Kidney (tissue), 14 donors: ENCODE data around the gene C12orf56. TPM values are rescaled to one million over a fixed set of nuclear protein-coding genes. Genes with fewer than 3 reads are reported as not detected.

Experiments
- DNase-seq, 5 donors: peaks; one replicate each; pipeline ENCODE4 v3.0.0-alpha.2; 2013 to 2020
- FAIRE-seq: peaks from 2 replicates; lab custom pipeline; 2012; peaks lifted over from hg19 to GRCh38; lab: Jason Lieb, UNC
- H3K27ac ChIP-seq, 2 donors: one replicate each; pipeline ENCODE4 v1.7.0; 2013; ENCODE audit warnings: low read depth in 2 of 2, low read length in 2 of 2, inconsistent platforms in 1 of 2
- H3K27me3 ChIP-seq: one replicate; pipeline ENCODE4 v1.7.1; 2013; ENCODE audit warnings: low read length, inconsistent platforms; ENCODE audit not compliant: control insufficient read depth, insufficient read depth
- H3K36me3 ChIP-seq, 3 donors: one replicate each; pipeline versions ENCODE4 v1.7.0 to v1.7.1; 2013; ENCODE audit warnings: low read length in 3 of 3, control low read depth in 1 of 3, inconsistent platforms in 1 of 3; ENCODE audit not compliant: insufficient read depth in 3 of 3, control insufficient read depth in 2 of 3
- H3K4me1 ChIP-seq, 3 donors: one replicate each; pipeline versions ENCODE4 v1.7.0 to v1.7.1; 2013; ENCODE audit warnings: low read length in 3 of 3, inconsistent platforms in 1 of 3, low read depth in 1 of 3; ENCODE audit not compliant: control insufficient read depth in 2 of 3, insufficient read depth in 2 of 3
- H3K4me3 ChIP-seq, 3 donors: one replicate each; pipeline versions ENCODE4 v1.7.0 to v1.8.1; 2013; ENCODE audit warnings: low read length in 3 of 3, control low read depth in 1 of 3, inconsistent platforms in 1 of 3
- H3K9ac ChIP-seq, 3 donors: one replicate each; pipeline versions ENCODE4 v1.7.0 to v1.7.1; 2013; ENCODE audit warnings: low read length in 3 of 3, control low read depth in 1 of 3, inconsistent platforms in 1 of 3
- H3K9me3 ChIP-seq, 3 donors: one replicate each; pipeline versions ENCODE4 v1.7.0 to v1.7.1; 2013; ENCODE audit warnings: low read length in 3 of 3, control low read depth in 1 of 3, inconsistent platforms in 1 of 3; ENCODE audit not compliant: control insufficient read depth in 2 of 3, insufficient read depth in 1 of 3
- intact Hi-C: fragments of 100-400 bp; cut with DNase I; formaldehyde crosslinking; loops from one replicate; pipeline ENCODE4 v1.11.1; 2022
- polyA plus RNA-seq: library from polyadenylated mRNA; stranded (reverse); fragments of 350-450 nt; fragmentation: Illumina TruSeq; extraction: RNeasy Lipid Tissue Mini Kit (QIAGEN cat#74804); gene quantifications from one replicate; pipeline ENCODE4 v1.2.3, GENCODE V29; 2014; ENCODE audit warnings: low read depth, low replicate concordance; ENCODE audit not compliant: insufficient read depth
- total RNA-seq: library from RNA; stranded (reverse); fragmentation: NEBNext Ultra II Directional; extraction: Animal tissue kit (Norgen Biotek cat#: 25700); gene quantifications from one replicate; pipeline ENCODE4 v1.2.1, GENCODE V29; 2021
- TF ChIP-seq, protein P1 (sequence below): IDR thresholded peaks from 3 replicates; pipeline ENCODE4 v1.5.1; 2012; ENCODE audit warnings: mild to moderate bottlenecking, moderate library complexity, borderline replicate concordance; ENCODE audit not compliant: insufficient read depth; ENCODE audit errors: extremely low read depth
- donor health status: control.
- donor health status: control.
- donor health status: control.
- donor health status: control.
- donor health status: control.
- donor health status: DM: yes; HTN: yes; CAD: no.
- donor health status: Normal renal cell carcinoma (clear cell type).

The C12orf56 gene
- total and polyA plus RNA-seq, 2 donors from 2014 or later, result 1.5 to 5.2 TPM

DNA sequence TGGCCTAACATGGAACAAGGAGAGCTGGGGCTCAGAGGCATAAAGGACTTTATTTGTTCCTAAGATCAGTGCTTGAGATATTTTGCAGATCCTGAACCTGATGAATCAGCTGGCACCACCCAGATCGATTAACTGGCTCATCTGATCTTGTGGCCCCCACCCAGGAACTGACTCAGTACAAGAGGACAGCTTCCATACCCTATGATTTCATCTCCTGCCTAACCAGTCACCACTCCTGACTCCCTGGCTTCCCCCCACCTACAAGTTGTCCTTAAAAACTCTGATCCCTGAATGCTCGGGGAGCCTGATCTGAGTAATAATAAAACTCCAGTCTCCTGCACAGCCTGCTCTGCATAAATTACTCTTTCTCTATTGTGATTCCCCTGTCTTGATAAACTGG, 5.1 kb downstream of the C12orf56 start:
- no peak overlapping the region for H3K9ac ChIP-seq
- no peak for FAIRE-seq
- peaks cover 0 to 4% (median 3%) of the 10 kb centered on the region in 3 donors for H3K9me3 ChIP-seq
- TF ChIP-seq, protein P1, sequence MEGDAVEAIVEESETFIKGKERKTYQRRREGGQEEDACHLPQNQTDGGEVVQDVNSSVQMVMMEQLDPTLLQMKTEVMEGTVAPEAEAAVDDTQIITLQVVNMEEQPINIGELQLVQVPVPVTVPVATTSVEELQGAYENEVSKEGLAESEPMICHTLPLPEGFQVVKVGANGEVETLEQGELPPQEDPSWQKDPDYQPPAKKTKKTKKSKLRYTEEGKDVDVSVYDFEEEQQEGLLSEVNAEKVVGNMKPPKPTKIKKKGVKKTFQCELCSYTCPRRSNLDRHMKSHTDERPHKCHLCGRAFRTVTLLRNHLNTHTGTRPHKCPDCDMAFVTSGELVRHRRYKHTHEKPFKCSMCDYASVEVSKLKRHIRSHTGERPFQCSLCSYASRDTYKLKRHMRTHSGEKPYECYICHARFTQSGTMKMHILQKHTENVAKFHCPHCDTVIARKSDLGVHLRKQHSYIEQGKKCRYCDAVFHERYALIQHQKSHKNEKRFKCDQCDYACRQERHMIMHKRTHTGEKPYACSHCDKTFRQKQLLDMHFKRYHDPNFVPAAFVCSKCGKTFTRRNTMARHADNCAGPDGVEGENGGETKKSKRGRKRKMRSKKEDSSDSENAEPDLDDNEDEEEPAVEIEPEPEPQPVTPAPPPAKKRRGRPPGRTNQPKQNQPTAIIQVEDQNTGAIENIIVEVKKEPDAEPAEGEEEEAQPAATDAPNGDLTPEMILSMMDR, result no peak
- no peaks in the 10 kb centered on the region for H3K36me3 ChIP-seq
- intact Hi-C loops, result no loop called here
- H3K27ac ChIP-seq, result no peak overlapping the region
- H3K4me1 ChIP-seq, result peaks cover 0 to 2% (median 0%) of the 10 kb centered on the region in 3 donors
- H3K4me3 ChIP-seq, result no peak overlapping the region
- DNase-seq, result no peak
- H3K27me3 ChIP-seq, result no peaks in the 10 kb centered on the region

DNA sequence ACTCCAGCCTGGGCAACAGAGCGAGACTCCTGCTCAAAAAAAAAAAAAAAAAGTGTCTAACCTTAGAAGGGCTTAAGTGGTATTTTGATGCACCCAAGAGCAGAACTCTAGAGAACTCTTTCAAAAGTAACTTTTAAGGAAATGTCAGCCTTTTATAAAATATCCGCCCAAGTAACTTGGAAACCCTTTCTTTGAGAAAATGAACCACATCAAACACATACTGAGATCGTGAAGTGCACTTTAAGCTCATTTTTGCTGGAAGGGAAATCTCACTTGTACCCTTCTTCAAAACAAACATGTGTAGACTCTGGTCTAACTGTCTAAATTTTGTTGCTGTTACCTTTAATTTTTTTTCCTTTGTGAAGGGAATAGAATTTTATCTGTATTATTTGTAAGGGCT, 5.5 kb downstream of the C12orf56 start:
- TF ChIP-seq, protein P1, result no peak
- intact Hi-C loops, result no loop called here
- FAIRE-seq (no peak), DNase-seq (no peak)
- Histone ChIP-seq H3K27ac (no peak overlapping the region), H3K4me3 (no peak overlapping the region), H3K4me1 (no peaks in the 10 kb centered on the region), H3K36me3 (no peaks in the 10 kb centered on the region), H3K27me3 (no peaks in the 10 kb centered on the region), H3K9ac (no peak overlapping the region), H3K9me3 (peaks cover 0 to 8% (median 5%) of the 10 kb centered on the region in 3 donors)

DNA sequence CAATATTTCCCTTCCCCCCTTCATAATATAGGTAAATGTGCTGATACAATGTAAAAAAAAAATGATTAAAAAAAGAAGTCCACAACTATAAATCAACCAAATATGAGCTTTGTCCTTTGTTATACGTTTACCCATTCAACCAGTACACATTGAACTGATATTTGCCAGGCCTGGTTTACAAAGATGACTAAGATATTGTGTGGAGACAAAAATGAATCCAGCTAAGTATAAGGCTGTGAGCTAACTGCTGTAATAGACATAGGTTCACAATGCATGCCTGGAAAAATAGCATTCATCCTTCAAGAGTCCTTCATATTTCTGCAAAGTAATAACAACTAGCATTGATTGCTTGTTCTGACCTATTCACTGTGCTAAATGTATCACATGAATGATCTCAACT, 6.9 kb downstream of the C12orf56 start:
- H3K9ac ChIP-seq, result no peak overlapping the region
- FAIRE-seq, result no peak

More for the DNA sequence above, 6.9 kb downstream of the C12orf56 start:
- no peak for DNase-seq
- TF ChIP-seq, protein P1, result no peak
- intact Hi-C loops, result no loop called here
- H3K27ac ChIP-seq, result no peak overlapping the region
- H3K9me3 ChIP-seq, result peaks cover 0 to 8% (median 5%) of the 10 kb centered on the region in 3 donors
- no peaks in the 10 kb centered on the region for H3K27me3 ChIP-seq
- H3K4me3 ChIP-seq, result no peak overlapping the region
- no peaks in the 10 kb centered on the region for H3K36me3 ChIP-seq
- H3K4me1 ChIP-seq, result no peaks in the 10 kb centered on the region
